Esophagus squamous epithelium (tissue), 5 donors: ENCODE results near the gene ART3. TPM values are rescaled to one million over a fixed set of nuclear protein-coding genes. Genes with fewer than 3 reads are reported as not detected.
"Not testable (repeated sequence)": the region's sequence is repeated elsewhere in the genome, so short reads cannot be mapped to it uniquely, and the experiment has no call there.

Experiments
- DNase-seq: peaks from one replicate; lab custom pipeline; 2025; lab: John Stamatoyannopoulos, UW
- H3K27ac ChIP-seq, 4 donors: fragments of 200-600 bp; sonication (generic); one replicate each; pipeline ENCODE4 v1.5.1; 2016 to 2019; ENCODE audit warnings: mild to moderate bottlenecking in 1 of 4
- H3K27me3 ChIP-seq, 4 donors: fragments of 200-600 bp; sonication (generic); 1 replicate in 3 of 4; 2 replicates in 1 of 4; pipeline versions ENCODE4 v1.5.1 to v1.6.0; 2017 to 2021; ENCODE audit warnings: antibody characterized with exemption in 1 of 4
- H3K36me3 ChIP-seq, 3 donors: fragments of 200-600 bp; sonication (generic); one replicate each; pipeline ENCODE4 v1.5.1; 2016 to 2019
- H3K4me1 ChIP-seq, 3 donors: fragments of 200-600 bp; sonication (generic); one replicate each; pipeline ENCODE4 v1.5.1; 2017 to 2019
- H3K4me3 ChIP-seq, 4 donors: fragments of 200-600 bp; sonication (generic); 1 replicate in 3 of 4; 2 replicates in 1 of 4; pipeline ENCODE4 v1.5.1; 2016 to 2019; ENCODE audit warnings: mild to moderate bottlenecking in 2 of 4, moderate library complexity in 1 of 4
- H3K9me3 ChIP-seq, 3 donors: fragments of 200-600 bp; sonication (generic); one replicate each; pipeline ENCODE4 v1.5.1; 2016 to 2019
- CTCF ChIP-seq, 6 experiments: fragments of 450-650 bp in 4 of 6; fragments of 200-600 bp in 2 of 6; sonication (generic) in 2 of 6; IDR thresholded peaks; one replicate each; pipeline ENCODE4 v1.5.1; 2016 to 2019; ENCODE audit warnings: antibody characterized with exemption in 6 of 6, mild to moderate bottlenecking in 4 of 6, moderate library complexity in 4 of 6
- POLR2A ChIP-seq, 4 donors: fragments of 450-650 bp; IDR thresholded peaks; one replicate each; pipeline ENCODE4 v1.6.1; 2017; ENCODE audit warnings: antibody characterized with exemption in 4 of 4, mild to moderate bottlenecking in 4 of 4, moderate library complexity in 3 of 4
- WGBS, 2 donors: methylation state at CpG; one replicate each; pipeline ENCODE4 v1.1.5; 2018; 5-methylcytosine and 5-hydroxymethylcytosine counted together
- intact Hi-C: fragments of 100-400 bp; cut with DNase I; formaldehyde crosslinking; loops from one replicate; pipeline ENCODE4 v1.15.0; 2022
- total RNA-seq, 4 donors: library from RNA; depleted of rRNA; stranded (reverse); fragments of >200 nt; gene quantifications; one replicate each; pipeline ENCODE4 v1.1.0, GENCODE V29; 2016
- donor health status: DM: yes; HTN: yes; CAD: no.

Gene ART3
- total RNA-seq, 4 donors from 2014 or later = 0.85 to 2.7 (median 1.7) TPM

GRCh38 chr4:76036855-76037254 is 37.7 kb upstream of the ART3 start:
- H3K27me3 ChIP-seq = no peaks in the 10 kb centered on the region
- H3K4me3 ChIP-seq = no peak overlapping the region
- H3K27ac ChIP-seq = no peak overlapping the region
- TF ChIP-seq POLR2A (IDR thresholded peaks at IDR 0.05) (no peak), CTCF (IDR thresholded peaks at IDR 0.05) (no peak)
- WGBS, 2 donors = 85% methylated on average over 3 of the region's 3 CpGs; no CpG with 5 or more reads in 1 of the 2 donors
- no peaks in the 10 kb centered on the region for H3K9me3 ChIP-seq
- H3K4me1 ChIP-seq = no peaks in the 10 kb centered on the region
- no peaks in the 10 kb centered on the region for H3K36me3 ChIP-seq
- intact Hi-C loops = no loop called here
- no peak for DNase-seq

- WGBS, 2 donors = 77 to 85% methylated on average over 8 to 12 of the region's 18 CpGs
- DNase-seq, H3K4me3 ChIP-seq, H3K4me1 ChIP-seq, H3K36me3 ChIP-seq, H3K27ac ChIP-seq, H3K9me3 ChIP-seq, H3K27me3 ChIP-seq, intact Hi-C loops: not testable (repeated sequence)
Measured at GRCh38 chr4:76042241-76042998, 32.1 kb upstream of the ART3 start.

GRCh38 chr4:76043306-76043705 is 31.2 kb upstream of the ART3 start:
- H3K27ac ChIP-seq, DNase-seq, H3K4me3 ChIP-seq, H3K9me3 ChIP-seq, H3K36me3 ChIP-seq, H3K27me3 ChIP-seq, H3K4me1 ChIP-seq, intact Hi-C loops: not testable (repeated sequence)
- 100% methylated on average over 5 of the region's 18 CpGs; no CpG with 5 or more reads in 1 of the 2 donors for WGBS, 2 donors

GRCh38 chr4:76044686-76045085 is 29.8 kb upstream of the ART3 start:
- H3K36me3 ChIP-seq, H3K4me3 ChIP-seq, H3K27me3 ChIP-seq, H3K4me1 ChIP-seq, intact Hi-C loops, H3K27ac ChIP-seq, H3K9me3 ChIP-seq, DNase-seq: not testable (repeated sequence)
- WGBS, 2 donors = 82 to 85% methylated on average over 3 to 4 of the region's 4 CpGs

- DNase-seq, H3K4me3 ChIP-seq, H3K27me3 ChIP-seq, H3K4me1 ChIP-seq, H3K36me3 ChIP-seq, H3K27ac ChIP-seq, intact Hi-C loops, H3K9me3 ChIP-seq: not testable (repeated sequence)
- 91 to 92% methylated on average over 9 to 10 of the region's 17 CpGs for WGBS, 2 donors
Measured at GRCh38 chr4:76049860-76050416, 24.6 kb upstream of the ART3 start.

- H3K27me3 ChIP-seq = peaks cover 0 to 13% (median 0%) of the 10 kb centered on the region in 4 donors
- H3K4me1 ChIP-seq, H3K27ac ChIP-seq, intact Hi-C loops, H3K36me3 ChIP-seq, DNase-seq, H3K4me3 ChIP-seq, H3K9me3 ChIP-seq: not testable (repeated sequence)
- 100% methylated on average over 3 to 5 of the region's 27 CpGs for WGBS, 2 donors
Measured at GRCh38 chr4:76050560-76051050, 23.9 kb upstream of the ART3 start.

GRCh38 chr4:76053730-76054129 is 20.8 kb upstream of the ART3 start:
- TF ChIP-seq POLR2A (IDR thresholded peaks at IDR 0.05) = no peak
- DNase-seq = no peak
- 35 to 48% methylated on average over 4 of the region's 4 CpGs for WGBS, 2 donors

GRCh38 chr4:76055016-76055415 is 19.5 kb upstream of the ART3 start:
- 44 to 57% methylated on average over 2 of the region's 2 CpGs for WGBS, 2 donors
- TF ChIP-seq POLR2A (IDR thresholded peaks at IDR 0.05) = no peak
- TF ChIP-seq CTCF (IDR thresholded peaks at IDR 0.05) = no peak
- Histone ChIP-seq H3K27me3 (peaks cover 0 to 23% (median 0%) of the 10 kb centered on the region in 4 donors), H3K4me3 (no peak overlapping the region), H3K9me3 (no peaks in the 10 kb centered on the region), H3K27ac (no peak overlapping the region), H3K36me3 (no peaks in the 10 kb centered on the region), H3K4me1 (no peaks in the 10 kb centered on the region)
- intact Hi-C loops = no loop called here
- DNase-seq = no peak

More at GRCh38 chr4:76053730-76054129, 20.8 kb upstream of the ART3 start:
- intact Hi-C loops = no loop called here
- peaks cover 0 to 23% (median 0%) of the 10 kb centered on the region in 4 donors for H3K27me3 ChIP-seq
- no peaks in the 10 kb centered on the region for H3K9me3 ChIP-seq
- H3K36me3 ChIP-seq = no peaks in the 10 kb centered on the region
- H3K4me1 ChIP-seq = no peaks in the 10 kb centered on the region
- H3K27ac ChIP-seq = no peak overlapping the region
- no peak overlapping the region for H3K4me3 ChIP-seq
